ENCODE results near the gene TAF4. TPM values are rescaled to one million over a fixed set of nuclear protein-coding genes. Genes with fewer than 3 reads are reported as not detected.

TAF4 gene
- total RNA-seq, 1 experiment from 2014 or later = 94.9 TPM

GRCh38 chr20:62055106-62055861, 10.4 kb downstream of the TAF4 start:
- H3K4me1 ChIP-seq = no peaks in the 10 kb centered on the region
- intact Hi-C loops (cut with micrococcal nuclease; ENCODE audit: unreplicated experiment) = no loop called here
- Mint-ChIP-seq H3K9me3 (ENCODE audit: unreplicated experiment) (no peaks in the 10 kb centered on the region), H3K4me3 (ENCODE audit: unreplicated experiment) (no peak overlapping the region), H3K27ac (ENCODE audit: unreplicated experiment) (no peak overlapping the region), H3K36me3 (ENCODE audit: insufficient read depth, unreplicated experiment) (peaks cover 36% of the 10 kb centered on the region), H3K4me1 (ENCODE audit: low read depth, unreplicated experiment) (no peaks in the 10 kb centered on the region), H3K27me3 (ENCODE audit: insufficient read depth, unreplicated experiment) (no peaks in the 10 kb centered on the region)
- peaks cover 4% of the 10 kb centered on the region; the same call in 1 of the 2 replicates for H3K36me3 ChIP-seq (ENCODE audit: control insufficient read depth, insufficient read depth, low read length)
- POLR2A ChIA-PET = no interaction called here
- H3K9me3 ChIP-seq = no peaks in the 10 kb centered on the region
- no TSS peak for BruUV-seq (replicated peaks)
- DNase-seq = peak in 1 of 2 experiments; percentile 40
- H3K4me3 ChIP-seq (ENCODE audit: low read depth, low read length) = no peak overlapping the region
- CTCF ChIA-PET = no interaction called here
- no peaks in the 10 kb centered on the region for H3K27me3 ChIP-seq (replicated peaks; ENCODE audit: control insufficient read depth, insufficient read depth, low read length)
- no peak for TF ChIP-seq CTCF (IDR thresholded peaks at IDR 0.05; ENCODE audit: insufficient read depth in 1 of 2, low read depth in 1 of 2, low read length in 1 of 2, severe bottlenecking in 1 of 2, unreplicated experiment in 1 of 2)

GRCh38 chr20:62054451-62054953, 11.2 kb downstream of the TAF4 start:
- Mint-ChIP-seq H3K4me1 (ENCODE audit: low read depth, unreplicated experiment) (no peaks in the 10 kb centered on the region), H3K27me3 (ENCODE audit: insufficient read depth, unreplicated experiment) (no peaks in the 10 kb centered on the region), H3K4me3 (ENCODE audit: unreplicated experiment) (no peak overlapping the region), H3K36me3 (ENCODE audit: insufficient read depth, unreplicated experiment) (peaks cover 28% of the 10 kb centered on the region), H3K9me3 (ENCODE audit: unreplicated experiment) (no peaks in the 10 kb centered on the region), H3K27ac (ENCODE audit: unreplicated experiment) (no peak overlapping the region)
- BruUV-seq (replicated peaks) = no TSS peak
- H3K4me1 ChIP-seq = no peaks in the 10 kb centered on the region
- H3K4me3 ChIP-seq (ENCODE audit: low read depth, low read length) = no peak overlapping the region
- no peak for TF ChIP-seq CTCF (IDR thresholded peaks at IDR 0.05; ENCODE audit: insufficient read depth in 1 of 2, low read depth in 1 of 2, low read length in 1 of 2, severe bottlenecking in 1 of 2, unreplicated experiment in 1 of 2)
- DNase-seq = peak in 1 of 2 experiments; percentile 47
- H3K36me3 ChIP-seq (ENCODE audit: control insufficient read depth, insufficient read depth, low read length) = peaks cover 4% of the 10 kb centered on the region; the same call in 1 of the 2 replicates
- ChIA-PET CTCF (no interaction called here), POLR2A (interaction anchor here (0.7 kb wide), 1 partner anchor 445 kb away, joined by 3 read pairs; no protein-coding TSS in a partner anchor)
- H3K9me3 ChIP-seq = no peaks in the 10 kb centered on the region
- intact Hi-C loops (cut with micrococcal nuclease; ENCODE audit: unreplicated experiment) = no loop called here
- no peaks in the 10 kb centered on the region for H3K27me3 ChIP-seq (replicated peaks; ENCODE audit: control insufficient read depth, insufficient read depth, low read length)

GRCh38 chr20:62053465-62054196, 12.1 kb downstream of the TAF4 start:
- intact Hi-C loops (cut with micrococcal nuclease; ENCODE audit: unreplicated experiment) = no loop called here
- no peaks in the 10 kb centered on the region for H3K9me3 Mint-ChIP-seq (ENCODE audit: unreplicated experiment)
- DNase-seq = peak in 1 of 2 experiments; percentile 42
- H3K4me3 Mint-ChIP-seq (ENCODE audit: unreplicated experiment) = no peak overlapping the region
- Histone ChIP-seq H3K27me3 (replicated peaks; ENCODE audit: control insufficient read depth, insufficient read depth, low read length) (no peaks in the 10 kb centered on the region), H3K4me1 (no peaks in the 10 kb centered on the region), H3K4me3 (ENCODE audit: low read depth, low read length) (no peak overlapping the region), H3K36me3 (ENCODE audit: control insufficient read depth, insufficient read depth, low read length) (peaks cover 2% of the 10 kb centered on the region; the same call in 1 of the 2 replicates), H3K9me3 (no peaks in the 10 kb centered on the region)
- BruUV-seq (replicated peaks) = no TSS peak
- no peak for TF ChIP-seq CTCF (IDR thresholded peaks at IDR 0.05; ENCODE audit: insufficient read depth in 1 of 2, low read depth in 1 of 2, low read length in 1 of 2, severe bottlenecking in 1 of 2, unreplicated experiment in 1 of 2)
- H3K27me3 Mint-ChIP-seq (ENCODE audit: insufficient read depth, unreplicated experiment) = no peaks in the 10 kb centered on the region
- POLR2A ChIA-PET = interaction anchor here (0.7 kb wide), 1 partner anchor 446 kb away, joined by 3 read pairs; no protein-coding TSS in a partner anchor
- H3K4me1 Mint-ChIP-seq (ENCODE audit: low read depth, unreplicated experiment) = no peaks in the 10 kb centered on the region
- CTCF ChIA-PET = no interaction called here
- peaks cover 23% of the 10 kb centered on the region for H3K36me3 Mint-ChIP-seq (ENCODE audit: insufficient read depth, unreplicated experiment)
- no peak overlapping the region for H3K27ac Mint-ChIP-seq (ENCODE audit: unreplicated experiment)
